BE2C (cell line): ENCODE data around the gene DSG3.
"Not testable (repeated sequence)": the region's sequence is repeated elsewhere in the genome, so short reads cannot be mapped to it uniquely, and the experiment has no call there.

Experiments used
- DNase-seq: peaks from one replicate; pipeline ENCODE4 v3.0.0-alpha.2; 2020
- H3K27me3 ChIP-seq: fragments of 250-450 bp; sonication (Bioruptor Pico); 2 replicates; pipeline ENCODE4 v1.5.1; 2020; ENCODE audit warnings: mild to moderate bottlenecking
- H3K36me3 ChIP-seq: fragments of 250-450 bp; sonication (Bioruptor Pico); 2 replicates; pipeline ENCODE4 v1.5.1; 2020; ENCODE audit warnings: mild to moderate bottlenecking
- H3K4me1 ChIP-seq: fragments of 250-450 bp; sonication (Bioruptor Pico); 2 replicates; pipeline ENCODE4 v1.5.1; 2020
- H3K4me3 ChIP-seq: 2 replicates; pipeline ENCODE4 v1.5.1; 2011; ENCODE audit warnings: low read depth, low read length
- H3K9me3 ChIP-seq: fragments of 250-450 bp; sonication (Bioruptor Pico); 2 replicates; pipeline ENCODE4 v1.5.1; 2020
- CTCF ChIP-seq: IDR thresholded peaks from 2 replicates; pipeline ENCODE4 v1.5.1; 2012; ENCODE audit warnings: mild to moderate bottlenecking, low read depth, low read length

The DSG3 gene

GRCh38 chr18:31504455-31505147 is 57.1 kb downstream of the DSG3 start:
- Histone ChIP-seq H3K4me1 (no peaks in the 10 kb centered on the region), H3K27me3 (peaks cover 4% of the 10 kb centered on the region; the same call in 1 of the 2 replicates), H3K9me3 (no peaks in the 10 kb centered on the region), H3K4me3 (no peak overlapping the region), H3K36me3 (no peaks in the 10 kb centered on the region)
- no peak for TF ChIP-seq CTCF
- no peak for DNase-seq

- H3K36me3 ChIP-seq: no peaks in the 10 kb centered on the region
- no peak for TF ChIP-seq CTCF
- DNase-seq: no peak
- no peaks in the 10 kb centered on the region for H3K9me3 ChIP-seq
- H3K4me3 ChIP-seq: no peak overlapping the region
- H3K27me3 ChIP-seq: peaks cover 3% of the 10 kb centered on the region; the same call in 1 of the 2 replicates
- no peaks in the 10 kb centered on the region for H3K4me1 ChIP-seq
Observed at GRCh38 chr18:31505156-31505555, 57.6 kb downstream of the DSG3 start.

DNA sequence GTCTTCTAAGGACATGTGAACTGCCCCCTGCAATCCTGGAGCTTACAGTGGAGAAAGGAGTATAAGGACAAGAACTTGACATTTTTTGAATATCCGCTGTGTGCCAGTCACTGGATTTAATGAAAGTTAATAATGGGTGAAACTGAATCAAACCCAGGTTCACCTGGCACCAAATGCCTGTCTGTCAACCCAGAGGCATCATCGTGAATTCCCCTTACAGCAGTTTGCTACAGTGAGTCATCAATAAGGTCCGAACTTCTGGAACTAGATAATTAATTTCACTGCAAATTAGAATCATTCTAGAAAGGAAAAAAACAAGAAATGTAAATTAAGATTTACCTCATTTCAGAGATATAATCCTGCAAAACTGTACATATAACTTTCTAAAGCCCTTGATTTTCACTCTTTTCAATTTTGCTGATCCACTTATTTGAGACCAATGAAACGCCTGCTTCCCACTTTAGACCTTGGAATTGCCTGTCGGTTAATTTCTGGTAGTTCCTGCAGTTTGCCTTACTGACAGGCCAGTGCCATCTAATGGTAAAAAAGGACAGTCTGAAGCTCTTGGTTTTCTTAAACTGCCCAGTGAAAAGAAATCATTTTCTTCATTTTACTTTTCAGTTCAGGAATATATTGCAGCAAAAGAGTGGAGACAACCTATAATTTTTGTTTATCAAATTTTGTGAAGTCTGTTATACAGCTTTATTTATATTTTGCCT is 58.6 kb downstream of the DSG3 start:
- no peaks in the 10 kb centered on the region for H3K9me3 ChIP-seq
- no peak for DNase-seq
- no peaks in the 10 kb centered on the region for H3K36me3 ChIP-seq
- no peaks in the 10 kb centered on the region for H3K4me1 ChIP-seq
- H3K4me3 ChIP-seq: no peak overlapping the region
- TF ChIP-seq CTCF: peak; percentile 13; the same call in 1 of the 2 replicates
- no peaks in the 10 kb centered on the region for H3K27me3 ChIP-seq

DNA sequence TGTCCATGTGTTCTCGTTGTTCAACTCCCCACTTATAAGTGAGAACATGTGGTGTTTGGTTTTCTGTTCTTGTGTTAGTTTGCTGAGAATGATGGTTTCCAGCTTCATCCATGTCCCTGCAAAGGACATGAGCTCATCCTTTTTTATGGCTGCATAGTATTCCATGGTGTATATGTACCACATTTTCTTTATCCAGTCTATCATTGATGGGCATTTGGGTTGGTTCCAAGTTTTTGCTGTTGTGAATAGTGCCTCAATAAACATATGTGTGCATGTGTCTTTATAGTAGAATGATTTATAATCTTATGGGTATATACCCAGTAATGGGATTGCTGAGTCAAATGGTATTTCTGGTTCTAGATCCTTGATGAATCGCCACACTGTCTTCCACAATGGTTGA is 59.6 kb downstream of the DSG3 start:
- not testable (repeated sequence) for H3K36me3 ChIP-seq, H3K4me1 ChIP-seq, H3K9me3 ChIP-seq, H3K27me3 ChIP-seq, DNase-seq, H3K4me3 ChIP-seq

- no peaks in the 10 kb centered on the region for H3K36me3 ChIP-seq
- H3K9me3 ChIP-seq: no peaks in the 10 kb centered on the region
- no peak for DNase-seq
- no peak for TF ChIP-seq CTCF
- H3K27me3 ChIP-seq: no peaks in the 10 kb centered on the region
- no peak overlapping the region for H3K4me3 ChIP-seq
- no peaks in the 10 kb centered on the region for H3K4me1 ChIP-seq
Observed at GRCh38 chr18:31508781-31509180, 61.2 kb downstream of the DSG3 start.

DNA sequence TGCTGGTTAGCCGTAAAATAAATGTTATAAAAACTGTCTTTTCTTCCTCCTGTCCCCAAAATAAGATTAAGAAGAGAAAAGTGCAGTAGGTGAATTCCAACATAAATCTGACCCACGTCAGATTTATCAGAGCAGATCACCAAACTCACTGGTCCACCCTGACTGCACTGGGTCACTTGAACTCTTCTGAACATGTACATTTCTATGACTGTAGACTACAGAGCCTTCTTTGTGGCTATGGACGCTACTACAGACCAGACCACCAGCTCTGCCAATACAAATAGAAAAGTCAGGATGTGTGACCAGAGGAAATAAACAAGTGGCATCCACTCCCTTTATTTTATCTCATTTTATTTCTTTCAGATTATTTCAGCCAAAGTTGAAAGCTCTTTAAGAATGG is 62.0 kb downstream of the DSG3 start:
- no peak overlapping the region for H3K4me3 ChIP-seq
- no peak for DNase-seq
- no peaks in the 10 kb centered on the region for H3K9me3 ChIP-seq
- no peaks in the 10 kb centered on the region for H3K4me1 ChIP-seq
- no peaks in the 10 kb centered on the region for H3K36me3 ChIP-seq
- no peak for TF ChIP-seq CTCF
- no peaks in the 10 kb centered on the region for H3K27me3 ChIP-seq
